CD4-positive, alpha-beta T cell (primary cell): ENCODE results near the gene MCIDAS. TPM values are rescaled to one million over a fixed set of nuclear protein-coding genes. Genes with fewer than 3 reads are reported as not detected.

Experiments
- ATAC-seq: fragments of 200-7000 bp; cut with Tn5 transposase; one replicate; pipeline ENCODE4 v1.10.0; 2022; ENCODE audit warnings: mild to moderate bottlenecking; ENCODE audit not compliant: poor library complexity
- CTCF ChIA-PET: fragments of 350-600 bp; sonication (Branson Sonifier 250); formaldehyde crosslinking; loops from one replicate; lab custom pipeline; 2021; ENCODE audit warnings: antibody characterized with exemption, inconsistent platforms; lab: Charles Lee
- POLR2A ChIA-PET: fragments of 350-600 bp; sonication (Branson Sonifier 250); formaldehyde crosslinking; loops from one replicate; lab custom pipeline; 2021; ENCODE audit warnings: antibody characterized with exemption, inconsistent platforms; lab: Charles Lee
- DNase-seq, 14 experiments: peaks; one replicate each; pipeline ENCODE4 v3.0.0-alpha.2; 2013 to 2020; ENCODE audit warnings: mixed read lengths in 2 of 14
- H3K27ac ChIP-seq, 2 donors: one replicate each; pipeline versions ENCODE4 v1.5.1 to v1.7.0; 2013; ENCODE audit warnings: low read length in 2 of 2, low read depth in 1 of 2, mild to moderate bottlenecking in 1 of 2
- H3K27me3 ChIP-seq, 2 experiments: 1 replicate in 1 of 2; 2 replicates in 1 of 2; pipeline versions ENCODE4 v1.6.1 to v1.7.0; 2013; ENCODE audit warnings: low read length in 2 of 2, control low read depth in 1 of 2, mild to moderate bottlenecking in 1 of 2, moderate library complexity in 1 of 2; ENCODE audit not compliant: insufficient read depth in 2 of 2, control insufficient read depth in 1 of 2
- H3K36me3 ChIP-seq: one replicate; pipeline ENCODE4 v1.6.1; 2013; ENCODE audit warnings: low read length, control low read depth; ENCODE audit not compliant: insufficient read depth
- H3K4me1 ChIP-seq: one replicate; pipeline ENCODE4 v1.6.1; 2013; ENCODE audit warnings: low read length, control low read depth; ENCODE audit not compliant: insufficient read depth
- H3K4me3 ChIP-seq: one replicate; pipeline ENCODE4 v1.5.1; 2013; ENCODE audit warnings: mild to moderate bottlenecking, low read length, moderate library complexity
- H3K9me3 ChIP-seq, 2 experiments: 1 replicate in 1 of 2; 2 replicates in 1 of 2; pipeline versions ENCODE4 v1.6.1 to v1.7.0; 2013; ENCODE audit warnings: low read length in 2 of 2, mild to moderate bottlenecking in 2 of 2, control low read depth in 1 of 2, moderate library complexity in 1 of 2; ENCODE audit not compliant: control insufficient read depth in 1 of 2, insufficient read depth in 1 of 2
- H3K27ac Mint-ChIP-seq: one replicate; pipeline ENCODE4 v1.8.0; 2020; ENCODE audit warnings: mixed read lengths
- H3K27me3 Mint-ChIP-seq: one replicate; pipeline ENCODE4 v1.8.0; 2021; ENCODE audit warnings: mixed read lengths
- H3K36me3 Mint-ChIP-seq: one replicate; pipeline ENCODE4 v1.8.0; 2021; ENCODE audit warnings: low read depth, mixed read lengths
- H3K4me1 Mint-ChIP-seq: one replicate; pipeline ENCODE4 v1.8.0; 2021; ENCODE audit warnings: low read depth, mixed read lengths
- H3K4me3 Mint-ChIP-seq: one replicate; pipeline ENCODE4 v1.8.0; 2020; ENCODE audit warnings: mild to moderate bottlenecking, mixed read lengths
- H3K9me3 Mint-ChIP-seq: one replicate; pipeline ENCODE4 v1.8.0; 2020; ENCODE audit warnings: mixed read lengths
- CTCF ChIP-seq: fragments of 200-600 bp; IDR thresholded peaks from one replicate; pipeline ENCODE4 v1.8.0; 2022; ENCODE audit warnings: antibody characterized with exemption, mild to moderate bottlenecking
- intact Hi-C, 2 experiments: fragments of 100-400 bp; cut with DNase I in 1 of 2; cut with micrococcal nuclease in 1 of 2; formaldehyde crosslinking; loops; one replicate each; pipeline versions ENCODE4 v1.15.1 to v1.9.0; 2023 to 2025; cut with DNase I, micrococcal nuclease
- microRNA-seq: library from miRNA; unstranded; fragments of <30 nt; microRNA quantifications from one replicate; pipeline ENCODE4 v1.2.0, GENCODE V29; 2021; ENCODE audit warnings: borderline microRNAs expressed, borderline replicate concordance
- total RNA-seq, 174 experiments: library from RNA in 2 of 174; stranded (reverse) in 2 of 174; gene quantifications; one replicate each; pipeline ENCODE4 v1.2.3 and lab custom pipeline; 2021 to 2026

The MCIDAS gene
- total RNA-seq, 2 experiments from 2014 or later: not detected

GRCh38 chr5:55172051-55172899 is 54.8 kb downstream of the MCIDAS start:
- H3K4me1 Mint-ChIP-seq: peaks cover 43% of the 10 kb centered on the region
- DNase-seq (peak; percentile 18 to 90 (median 47)), ATAC-seq (peak; percentile 82)
- H3K4me3 Mint-ChIP-seq: peak overlapping the region; percentile 79
- Histone ChIP-seq H3K27ac (no peak overlapping the region), H3K4me3 (peak overlapping the region; percentile 63), H3K27me3 (peaks cover 49 to 83% of the 10 kb centered on the region in 2 experiments), H3K4me1 (peaks cover 28% of the 10 kb centered on the region), H3K9me3 (no peaks in the 10 kb centered on the region), H3K36me3 (no peaks in the 10 kb centered on the region)
- H3K36me3 Mint-ChIP-seq: no peaks in the 10 kb centered on the region
- intact Hi-C loops: loop anchor here (5.0 to 10.0 kb wide), 5 partner anchors 60 to 520 kb away; partner anchors contain the start of genes CCNO (in 1 of the 2), DHX29 (in 1 of the 2) and MTREX (in 1 of the 2)
- ChIA-PET CTCF (interaction anchor here (0.6 to 1.8 kb wide), 8 partner anchors 12 to 655 kb away, joined by 3 to 7 read pairs (median 4); partner anchors contain the start of genes CCNO and SNX18), POLR2A (no interaction called here)
- H3K27ac Mint-ChIP-seq: no peak overlapping the region
- peak; percentile 90 for TF ChIP-seq CTCF
- H3K9me3 Mint-ChIP-seq: no peaks in the 10 kb centered on the region
- peaks cover 86% of the 10 kb centered on the region for H3K27me3 Mint-ChIP-seq

- Mint-ChIP-seq H3K27me3 (peaks cover 86% of the 10 kb centered on the region), H3K27ac (no peak overlapping the region), H3K9me3 (no peaks in the 10 kb centered on the region), H3K4me1 (peaks cover 37% of the 10 kb centered on the region), H3K36me3 (no peaks in the 10 kb centered on the region), H3K4me3 (no peak overlapping the region)
- Histone ChIP-seq H3K27me3 (peaks cover 43 to 78% of the 10 kb centered on the region in 2 experiments), H3K4me3 (no peak overlapping the region), H3K27ac (no peak overlapping the region), H3K9me3 (no peaks in the 10 kb centered on the region), H3K4me1 (peaks cover 25% of the 10 kb centered on the region), H3K36me3 (no peaks in the 10 kb centered on the region)
- DNase-seq: no peak
- TF ChIP-seq CTCF: no peak
- ATAC-seq: no peak
- ChIA-PET POLR2A (no interaction called here), CTCF (interaction anchor here (0.9 to 1.8 kb wide), 6 partner anchors 13 to 654 kb away, joined by 3 to 7 read pairs (median 3); partner anchors contain the start of genes CCNO and SNX18)
- intact Hi-C loops: loop anchor here (5.0 to 10.0 kb wide), 5 partner anchors 61 to 521 kb away; partner anchors contain the start of genes CCNO (in 1 of the 2), DHX29 (in 1 of the 2) and MTREX (in 1 of the 2)
Observed at GRCh38 chr5:55171471-55171870, 55.6 kb downstream of the MCIDAS start.

Small RNA genes within 50 kb of the gene (microRNA-seq; reads per million reads assigned to microRNA genes)
- gene MIR449A (0.61 reads per million), gene MIR449B (not detected), gene MIR449C (not detected)

Other genes with a start within 250 kb of the MCIDAS start
- gene ESM1, start 241.7 kb downstream of the MCIDAS start, total RNA-seq: not detected
- gene GZMK, start 203.1 kb downstream of the MCIDAS start, total RNA-seq: 1 to 10 TPM; 4.5 to 7.0 TPM
- 1 to 10 TPM; 3.5 to 5.0 TPM for gene GZMA, start 124.7 kb downstream of the MCIDAS start, total RNA-seq
- not detected for gene GPX8, start 67.1 kb downstream of the MCIDAS start, total RNA-seq
- not detected for gene CDC20B, start 54.1 kb downstream of the MCIDAS start, total RNA-seq
- not detected for gene CCNO, start 6.3 kb upstream of the MCIDAS start, total RNA-seq
- 10 to 100 TPM; 13.8 to 17.9 TPM for gene DHX29, start 80.4 kb upstream of the MCIDAS start, total RNA-seq
- 10 to 100 TPM; 50.9 to 54.5 TPM for gene MTREX, start 80.7 kb upstream of the MCIDAS start, total RNA-seq